IMR-90 (cell line): Measurements from ENCODE around the gene KRTAP5-1.

Experiments used
- BHLHE40 ChIP-seq: fragments of 150-350 bp; IDR thresholded peaks from 2 replicates; pipeline ENCODE4 v1.6.1; 2016; ENCODE audit warnings: mild to moderate bottlenecking, low read depth, low read length
- CEBPB ChIP-seq: IDR thresholded peaks from 2 replicates; pipeline ENCODE4 v1.6.1; 2012; ENCODE audit warnings: low read depth, low read length, improper control_type of control experiment
- CHD1 ChIP-seq: IDR thresholded peaks from 2 replicates; pipeline ENCODE4 v1.6.1; 2012; ENCODE audit warnings: low read depth, low read length, improper control_type of control experiment
- FOS ChIP-seq: fragments of 150-350 bp; IDR thresholded peaks from 2 replicates; pipeline ENCODE4 v1.6.1; 2016; ENCODE audit warnings: low read depth, low read length
- MAFK ChIP-seq: IDR thresholded peaks from 2 replicates; pipeline ENCODE4 v1.6.1; 2012; ENCODE audit warnings: low read depth, low read length, improper control_type of control experiment
- MAZ ChIP-seq: IDR thresholded peaks from 2 replicates; pipeline ENCODE4 v1.6.1; 2012; ENCODE audit warnings: low read depth, mild to moderate bottlenecking, low read length, improper control_type of control experiment, moderate library complexity, borderline replicate concordance
- MXI1 ChIP-seq: IDR thresholded peaks from 2 replicates; pipeline ENCODE4 v1.6.1; 2012; ENCODE audit warnings: low read depth, mild to moderate bottlenecking, low read length, moderate library complexity, borderline replicate concordance
- POLR2A ChIP-seq: IDR thresholded peaks from 2 replicates; pipeline ENCODE4 v1.6.1; 2012; ENCODE audit warnings: mild to moderate bottlenecking, low read depth, low read length
- RAD21 ChIP-seq: IDR thresholded peaks from 2 replicates; pipeline ENCODE4 v1.6.1; 2012; ENCODE audit warnings: low read length, improper control_type of control experiment
- RCOR1 ChIP-seq: IDR thresholded peaks from 2 replicates; pipeline ENCODE4 v1.6.1; 2012; ENCODE audit warnings: mild to moderate bottlenecking, low read length, improper control_type of control experiment; ENCODE audit not compliant: insufficient replicate concordance
- RFX5 ChIP-seq: IDR thresholded peaks from 2 replicates; pipeline ENCODE4 v1.8.0; 2012; ENCODE audit warnings: low read depth, mild to moderate bottlenecking, low read length, moderate library complexity
- SMC3 ChIP-seq: fragments of 150-350 bp; IDR thresholded peaks from 2 replicates; pipeline ENCODE4 v1.6.1; 2016; ENCODE audit warnings: low read depth, mild to moderate bottlenecking, antibody characterized with exemption, low read length, moderate library complexity
- USF2 ChIP-seq: fragments of 150-350 bp; IDR thresholded peaks from 2 replicates; pipeline ENCODE4 v1.6.1; 2017; ENCODE audit warnings: mild to moderate bottlenecking, antibody characterized with exemption, low read length, low read depth
- TF ChIP-seq, protein P1 (sequence below): conservative IDR thresholded peaks from 2 replicates; pipeline ENCODE4 v1.5.1; 2012; ENCODE audit warnings: mild to moderate bottlenecking, low read depth, low read length, improper control_type of control experiment

DNA sequence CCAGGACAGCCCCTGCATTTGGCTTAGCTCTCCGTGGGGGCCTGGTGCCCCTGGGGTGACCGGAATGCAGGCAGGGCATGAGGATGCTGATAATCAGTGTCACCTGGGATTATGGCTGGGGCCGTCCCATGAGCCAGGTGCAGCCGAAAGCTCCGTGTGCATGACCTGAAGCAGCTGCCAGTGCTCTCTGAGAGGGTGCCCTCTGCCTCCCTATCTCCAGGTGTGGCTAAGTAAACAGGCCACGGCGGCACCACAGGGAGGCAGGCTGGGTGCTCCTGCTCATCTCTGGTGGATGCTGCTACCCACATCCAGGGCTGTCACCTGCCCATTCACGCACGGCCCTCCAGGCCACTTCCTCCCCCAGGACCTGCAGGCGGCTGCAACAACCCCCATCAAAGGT lies 42.8 kb downstream of the KRTAP5-1 start:
- TF ChIP-seq MXI1 (no peak), RFX5 (no peak), USF2 (no peak), POLR2A (no peak), MAZ (no peak), RAD21 (no peak), MAFK (no peak), CEBPB (no peak), SMC3 (no peak), FOS (no peak), RCOR1 (no peak), CHD1 (no peak), BHLHE40 (no peak)
- TF ChIP-seq, protein P1, sequence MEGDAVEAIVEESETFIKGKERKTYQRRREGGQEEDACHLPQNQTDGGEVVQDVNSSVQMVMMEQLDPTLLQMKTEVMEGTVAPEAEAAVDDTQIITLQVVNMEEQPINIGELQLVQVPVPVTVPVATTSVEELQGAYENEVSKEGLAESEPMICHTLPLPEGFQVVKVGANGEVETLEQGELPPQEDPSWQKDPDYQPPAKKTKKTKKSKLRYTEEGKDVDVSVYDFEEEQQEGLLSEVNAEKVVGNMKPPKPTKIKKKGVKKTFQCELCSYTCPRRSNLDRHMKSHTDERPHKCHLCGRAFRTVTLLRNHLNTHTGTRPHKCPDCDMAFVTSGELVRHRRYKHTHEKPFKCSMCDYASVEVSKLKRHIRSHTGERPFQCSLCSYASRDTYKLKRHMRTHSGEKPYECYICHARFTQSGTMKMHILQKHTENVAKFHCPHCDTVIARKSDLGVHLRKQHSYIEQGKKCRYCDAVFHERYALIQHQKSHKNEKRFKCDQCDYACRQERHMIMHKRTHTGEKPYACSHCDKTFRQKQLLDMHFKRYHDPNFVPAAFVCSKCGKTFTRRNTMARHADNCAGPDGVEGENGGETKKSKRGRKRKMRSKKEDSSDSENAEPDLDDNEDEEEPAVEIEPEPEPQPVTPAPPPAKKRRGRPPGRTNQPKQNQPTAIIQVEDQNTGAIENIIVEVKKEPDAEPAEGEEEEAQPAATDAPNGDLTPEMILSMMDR, result no peak
